HG03175 (cell line): ENCODE measurements around the gene POPDC2.
"Not testable (repeated sequence)": the region's sequence is repeated elsewhere in the genome, so short reads cannot be mapped to it uniquely, and the experiment has no call there.

ENCODE experiments used
- ATAC-seq: cut with Tn5 transposase; IDR thresholded peaks from one replicate; pipeline ENCODE4 v1.9.1; 2021; ENCODE audit warnings: mild to moderate bottlenecking, moderate library complexity; ENCODE audit not compliant: unreplicated experiment

POPDC2 gene

GRCh38 chr3:119620899-119621298 lies 39.5 kb downstream of the POPDC2 start:
- no peak for ATAC-seq

DNA sequence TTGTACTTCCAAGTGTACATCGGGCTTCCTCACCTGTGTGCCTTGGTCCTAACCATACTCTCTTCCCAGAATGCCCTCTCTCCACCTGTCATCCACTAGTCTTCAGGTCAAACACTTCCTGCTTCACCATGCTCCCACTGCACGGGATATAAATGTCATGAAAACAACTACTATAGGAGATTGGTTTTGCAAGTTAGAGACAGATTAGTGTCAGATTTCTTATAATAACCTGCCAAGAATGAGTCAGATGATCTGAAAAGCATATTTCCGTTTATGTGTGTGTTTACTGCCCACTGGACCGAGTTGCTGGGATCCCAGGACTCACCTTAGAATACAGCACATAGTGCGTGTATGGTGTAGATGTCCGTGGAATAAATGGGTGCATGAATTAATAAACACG lies 41.3 kb downstream of the POPDC2 start:
- ATAC-seq = no peak

DNA sequence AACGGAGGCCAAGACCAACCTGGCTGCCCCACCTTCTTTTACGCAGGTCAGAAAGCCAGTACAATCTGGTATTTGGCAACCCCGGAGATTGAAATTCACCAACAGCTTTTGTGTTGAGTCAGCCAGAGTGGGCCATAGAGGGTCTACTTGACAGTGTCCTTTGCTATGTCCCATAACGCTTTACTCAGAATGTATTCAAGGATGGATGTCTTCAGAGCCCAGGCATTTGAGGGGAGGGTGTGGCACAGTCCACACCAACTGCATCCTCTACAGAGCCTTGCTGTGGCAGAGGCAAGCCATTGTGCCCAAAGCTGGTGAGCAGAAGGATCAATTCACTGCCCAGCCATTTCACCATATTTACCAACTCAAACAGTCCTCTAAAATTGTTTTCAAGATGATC lies 44.3 kb downstream of the POPDC2 start:
- no peak for ATAC-seq

GRCh38 chr3:119613872-119614271 lies 46.5 kb downstream of the POPDC2 start:
- no peak for ATAC-seq

DNA sequence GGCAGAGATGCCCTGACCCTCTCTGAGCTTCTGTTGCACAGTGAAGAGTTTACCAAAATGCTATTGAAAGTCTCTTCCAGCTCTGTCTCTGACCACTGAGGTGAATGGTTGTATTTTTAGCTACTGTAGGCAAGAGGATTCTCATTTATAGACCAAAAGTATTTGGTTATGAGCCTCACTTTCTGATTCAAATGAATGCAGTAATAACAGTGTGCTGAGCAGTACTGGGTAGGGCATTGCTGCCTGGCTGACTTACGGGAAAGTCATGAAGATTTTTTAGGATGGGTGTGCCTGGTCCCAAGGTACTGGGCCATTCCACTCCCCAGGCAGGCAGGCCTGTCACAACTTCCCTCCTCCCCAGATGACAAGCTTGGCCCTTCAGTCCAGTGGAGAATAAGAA lies 47.2 kb downstream of the POPDC2 start:
- ATAC-seq = no peak

GRCh38 chr3:119611664-119612063 lies 48.7 kb downstream of the POPDC2 start:
- ATAC-seq = no peak

DNA sequence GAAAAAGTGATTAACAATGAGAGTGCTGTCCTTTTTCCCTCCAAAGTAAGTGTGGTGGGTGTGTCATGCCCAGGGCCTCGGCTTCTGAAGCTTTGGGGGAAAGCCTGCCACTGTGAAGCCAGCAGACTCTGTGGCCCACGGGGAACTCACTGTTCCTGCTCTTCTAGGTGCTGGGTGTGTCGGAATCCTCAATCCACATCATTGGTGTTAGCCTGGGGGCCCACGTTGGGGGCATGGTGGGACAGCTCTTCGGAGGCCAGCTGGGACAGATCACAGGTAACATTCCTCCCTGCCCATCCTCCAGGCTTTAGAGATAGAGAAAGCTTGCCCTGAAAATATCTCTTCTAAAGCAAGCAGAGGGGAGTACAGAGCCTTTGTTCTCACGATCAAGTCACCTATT lies 51.1 kb downstream of the POPDC2 start:
- no peak for ATAC-seq

DNA sequence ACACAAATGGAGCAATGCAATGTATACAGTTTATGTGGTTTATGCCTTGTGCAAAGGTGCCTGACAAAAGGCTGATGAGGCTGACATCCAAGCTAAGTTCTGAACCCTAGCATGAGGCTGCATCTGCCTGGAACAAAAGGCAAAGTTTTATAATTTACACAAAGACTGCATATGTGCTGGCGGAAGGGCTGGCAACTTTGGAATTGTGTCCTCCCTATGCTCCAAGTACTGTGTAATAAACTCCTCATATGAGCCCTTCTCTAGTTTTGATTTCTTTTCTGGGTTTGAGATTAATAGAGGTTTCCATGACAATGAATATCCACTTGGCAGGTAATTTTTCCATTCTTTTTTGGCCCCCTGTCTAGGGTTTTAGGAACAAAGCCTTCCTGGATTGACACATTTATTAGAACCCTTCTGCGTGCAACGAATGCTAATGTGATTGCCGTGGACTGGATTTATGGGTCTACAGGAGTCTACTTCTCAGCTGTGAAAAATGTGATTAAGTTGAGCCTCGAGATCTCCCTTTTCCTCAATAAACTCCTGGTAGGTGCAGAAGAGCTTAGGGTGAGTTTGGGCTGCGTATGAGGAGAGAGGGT lies 51.9 kb downstream of the POPDC2 start:
- ATAC-seq = no peak

- no peak for ATAC-seq
These were observed 55.5 kb downstream of the POPDC2 start for GRCh38 chr3:119604878-119605277.

GRCh38 chr3:119602676-119603075 lies 57.7 kb downstream of the POPDC2 start:
- no peak for ATAC-seq

DNA sequence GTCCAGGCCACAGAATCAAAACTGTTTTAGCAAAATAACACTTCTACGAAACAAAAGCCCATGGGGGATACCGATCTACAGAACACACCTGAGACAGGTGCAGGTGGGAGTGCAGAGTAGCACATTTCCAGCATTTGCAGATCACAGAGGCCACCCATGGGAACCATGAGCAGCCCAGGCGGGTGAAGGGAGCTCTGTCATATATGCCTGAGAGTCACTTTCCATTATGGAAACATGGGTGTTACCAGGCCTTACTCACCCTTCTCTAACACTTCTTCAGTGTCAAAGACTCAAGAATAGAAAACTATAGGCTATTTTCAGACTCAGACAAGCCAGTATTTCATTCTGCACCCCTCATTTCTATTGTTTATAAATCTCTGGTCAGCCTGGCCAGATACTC lies 59.2 kb downstream of the POPDC2 start:
- peak; percentile 23 for ATAC-seq

DNA sequence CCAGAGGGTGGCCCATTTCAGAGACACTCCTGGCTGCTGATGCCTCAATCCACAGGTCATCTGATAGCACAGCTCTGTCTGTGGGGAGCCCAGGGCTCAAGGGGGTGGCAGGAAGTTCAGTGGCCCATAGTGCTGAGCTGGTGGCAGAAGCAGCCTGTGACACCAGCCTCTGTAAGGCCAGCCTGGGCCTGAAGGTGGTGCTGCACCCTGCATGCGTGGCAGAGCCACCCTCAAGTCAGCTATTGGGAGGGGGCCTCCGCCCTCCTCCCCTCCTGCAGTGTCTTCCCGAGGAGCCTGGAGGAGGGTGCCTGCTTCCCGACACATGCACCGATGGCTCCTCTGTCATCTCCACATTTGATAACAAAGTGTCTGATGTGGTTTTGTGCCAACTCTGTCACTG lies 59.7 kb downstream of the POPDC2 start:
- peak; percentile 85 for ATAC-seq

DNA sequence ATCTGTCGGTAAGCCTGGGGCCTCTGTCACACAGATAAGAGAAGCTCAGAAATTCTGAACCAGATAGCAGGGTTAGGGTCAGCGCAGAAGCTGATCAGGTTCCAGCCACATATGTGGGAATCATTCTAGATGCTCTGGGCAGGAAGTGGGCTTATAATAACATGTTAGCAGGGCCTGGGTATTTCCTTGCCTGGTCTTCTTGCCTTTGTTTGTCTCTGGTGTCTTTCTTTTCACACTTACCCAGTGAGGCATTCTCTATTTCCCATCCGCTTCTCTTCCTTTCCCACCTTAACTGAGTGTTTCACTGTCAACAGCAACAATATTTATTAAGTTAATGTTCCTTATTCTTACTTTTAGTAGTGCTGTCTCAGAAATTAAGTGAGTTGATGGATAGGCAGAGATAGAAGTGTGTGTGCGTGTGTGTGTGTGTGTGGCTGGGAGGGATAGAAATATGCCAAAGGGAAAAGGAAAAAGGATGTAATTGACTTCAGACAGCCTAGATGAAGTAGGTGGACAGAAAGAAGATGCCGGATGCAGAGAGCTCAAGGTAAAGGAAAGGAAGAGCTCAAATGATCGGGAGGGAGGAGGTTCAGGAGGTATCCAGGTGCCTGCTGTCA lies 60.7 kb downstream of the POPDC2 start:
- no peak for ATAC-seq

- no peak for ATAC-seq
These were observed 61.8 kb downstream of the POPDC2 start for GRCh38 chr3:119598410-119599098.

GRCh38 chr3:119597548-119598288 lies 62.7 kb downstream of the POPDC2 start, which contains the start of gene PLA1A:
Gene PLA1A, plus strand, starts transcription at chr3:119597885. Its CDS starts 29 bp downstream, at chr3:119597914.
- no peak for ATAC-seq

DNA sequence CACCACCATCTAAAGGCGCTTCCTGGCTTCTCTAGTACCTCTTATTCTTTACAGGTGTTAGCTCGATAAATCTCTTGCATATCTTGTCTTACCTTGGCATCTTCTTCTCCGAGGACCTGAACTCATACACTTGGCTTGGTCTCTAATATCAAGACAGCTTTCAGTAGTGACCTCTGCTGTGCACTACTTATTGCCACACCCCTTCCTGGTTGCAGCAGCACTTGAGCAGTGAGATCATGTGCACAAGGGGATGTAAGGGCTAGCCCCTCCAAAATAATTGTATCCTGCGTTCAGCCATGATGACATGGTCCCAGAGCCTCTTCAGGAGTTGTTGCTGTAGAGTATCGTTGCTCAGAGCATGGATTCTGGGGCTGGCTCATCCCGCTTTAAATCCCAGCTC lies 64.0 kb downstream of the POPDC2 start:
- no peak for ATAC-seq

DNA sequence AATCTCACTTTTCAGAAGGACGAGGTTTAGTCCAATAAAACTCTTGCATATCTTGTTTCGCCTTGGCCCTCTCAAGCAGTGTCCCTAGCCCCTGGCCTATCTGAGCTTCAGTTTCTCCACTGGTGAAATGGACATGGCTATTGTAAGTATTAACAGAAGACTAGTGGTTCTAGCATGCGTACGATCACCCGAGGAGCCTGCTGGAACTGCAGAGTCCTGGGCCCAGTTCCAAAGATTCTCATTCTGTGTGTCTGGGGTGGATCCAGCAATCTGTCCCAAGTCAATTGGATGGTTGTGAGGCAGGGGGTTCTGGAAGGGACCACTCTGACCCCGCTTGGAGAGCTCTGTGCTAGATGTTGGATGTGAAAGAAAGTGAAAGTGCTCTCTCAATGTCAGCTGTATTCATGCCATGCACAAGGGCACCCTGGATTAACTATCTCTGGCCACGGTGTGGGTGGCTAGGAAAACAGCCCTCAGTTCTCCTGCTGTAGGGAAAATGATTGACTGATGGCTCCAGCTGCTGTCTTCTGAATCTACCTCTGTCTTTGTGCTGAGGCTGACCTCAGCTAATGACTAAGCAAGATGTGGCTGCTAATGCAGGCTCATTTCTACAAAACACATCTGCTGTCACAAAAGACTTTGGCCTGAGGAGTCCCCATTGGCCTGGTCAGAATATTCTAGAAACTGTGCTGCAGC lies 64.6 kb downstream of the POPDC2 start:
- no peak for ATAC-seq

DNA sequence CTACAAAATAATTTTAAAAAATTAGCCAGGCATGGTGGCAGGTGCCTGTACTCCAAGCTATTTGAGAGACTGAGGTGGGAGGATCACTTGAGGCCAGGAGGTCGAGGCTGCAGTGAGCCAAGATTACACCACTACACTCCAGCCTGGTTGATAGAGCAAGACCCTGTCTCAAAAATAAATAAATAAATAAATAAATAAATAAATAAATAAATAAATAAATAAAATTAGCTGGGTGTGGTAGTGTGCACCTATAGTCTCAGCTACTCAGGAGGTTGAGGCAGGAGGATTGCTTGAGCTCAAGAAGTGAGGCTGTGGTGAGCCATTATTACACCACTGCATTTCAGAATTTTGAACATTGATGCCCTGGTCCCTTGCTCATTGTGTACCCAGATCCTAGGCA lies 65.5 kb downstream of the POPDC2 start:
- not testable (repeated sequence) for ATAC-seq

GRCh38 chr3:119594066-119594465 lies 66.3 kb downstream of the POPDC2 start:
- no peak for ATAC-seq

GRCh38 chr3:119592861-119593260 lies 67.5 kb downstream of the POPDC2 start:
- no peak for ATAC-seq
